Cerebellar nuclear complex (tissue), 1 donor: ENCODE data around the gene RYK.
"Not testable (repeated sequence)": the region's sequence is repeated elsewhere in the genome, so short reads cannot be mapped to it uniquely, and the experiment has no call there.

Experiments
- DNase-seq, 2 experiments: peaks; one replicate each; lab custom pipeline; 2025; lab: John Stamatoyannopoulos, UW

The RYK gene

GRCh38 chr3:134255404-134255803 lies 4.7 kb upstream of the RYK start:
- DNase-seq = no peak

GRCh38 chr3:134253475-134254226 lies 3.0 kb upstream of the RYK start:
- no peak for DNase-seq

GRCh38 chr3:134252766-134253165 lies 2.1 kb upstream of the RYK start:
- no peak for DNase-seq

GRCh38 chr3:134251731-134252391 lies 1.2 kb upstream of the RYK start:
- DNase-seq = no peak

- no peak for DNase-seq
Observed at GRCh38 chr3:134249935-134250716, 533 bp downstream of the RYK start.

- DNase-seq = no peak
Observed at GRCh38 chr3:134249296-134249841, 1.3 kb downstream of the RYK start.

- DNase-seq = no peak
Observed at GRCh38 chr3:134244921-134245320, 5.7 kb downstream of the RYK start.

GRCh38 chr3:134242649-134243617 lies 7.7 kb downstream of the RYK start:
- DNase-seq = no peak

GRCh38 chr3:134239538-134239937 lies 11.1 kb downstream of the RYK start:
- DNase-seq = no peak

- DNase-seq = no peak
Observed at GRCh38 chr3:134237454-134238145, 13.1 kb downstream of the RYK start.

- no peak for DNase-seq
Observed at GRCh38 chr3:134236505-134237170, 14.0 kb downstream of the RYK start.

- DNase-seq = no peak
Observed at GRCh38 chr3:134235577-134236076, 15.0 kb downstream of the RYK start.

GRCh38 chr3:134232951-134233350 lies 17.7 kb downstream of the RYK start:
- no peak for DNase-seq

GRCh38 chr3:134232151-134232550 lies 18.5 kb downstream of the RYK start:
- DNase-seq = no peak

- no peak for DNase-seq
Observed at GRCh38 chr3:134231131-134231530, 19.5 kb downstream of the RYK start.

- no peak for DNase-seq
Observed at GRCh38 chr3:134229038-134229437, 21.6 kb downstream of the RYK start.

GRCh38 chr3:134228479-134228878 lies 22.2 kb downstream of the RYK start:
- no peak for DNase-seq

GRCh38 chr3:134228035-134228434 lies 22.6 kb downstream of the RYK start:
- no peak for DNase-seq

- DNase-seq = not testable (repeated sequence)
Observed at GRCh38 chr3:134224796-134225156, 25.9 kb downstream of the RYK start.

GRCh38 chr3:134222835-134223234 lies 27.8 kb downstream of the RYK start:
- no peak for DNase-seq
